ENCODE results near the gene SOX10. TPM values are rescaled to one million over a fixed set of nuclear protein-coding genes. Genes with fewer than 3 reads are reported as not detected.

Gene SOX10
- total and polyA plus RNA-seq, 12 donors: 0.11 to 3.8 (median 1.1) TPM

GRCh38 chr22:37972527-37972926, 11.8 kb downstream of the SOX10 start:
- H3K9me3 ChIP-seq: no peaks in the 10 kb centered on the region
- peaks cover 0 to 56% (median 7%) of the 10 kb centered on the region in 9 donors for H3K36me3 ChIP-seq
- H3K4me3 ChIP-seq: no peak overlapping the region
- DNase-seq (no peak), ATAC-seq (peak in 1 of 8 donors; percentile 37)
- TF ChIP-seq CTCF (IDR thresholded peaks at IDR 0.05): no peak
- WGBS, 2 donors: 28 to 48% methylated on average over 3 of the region's 3 CpGs
- no peaks in the 10 kb centered on the region for H3K4me1 ChIP-seq
- intact Hi-C loops (cut with DNase I): no loop called here
- H3K27ac ChIP-seq: no peak overlapping the region
- H3K27me3 ChIP-seq: no peaks in the 10 kb centered on the region

GRCh38 chr22:37971475-37972434, 12.6 kb downstream of the SOX10 start:
- no peak for TF ChIP-seq CTCF (IDR thresholded peaks at IDR 0.05)
- ATAC-seq: no peak
- H3K4me3 ChIP-seq: no peak overlapping the region
- peaks cover 0 to 64% (median 14%) of the 10 kb centered on the region in 9 donors for H3K36me3 ChIP-seq
- H3K9me3 ChIP-seq: no peaks in the 10 kb centered on the region
- no peaks in the 10 kb centered on the region for H3K27me3 ChIP-seq
- no peak overlapping the region for H3K27ac ChIP-seq
- peaks cover 0 to under 1% (median 0%) of the 10 kb centered on the region in 9 donors for H3K4me1 ChIP-seq
- DNase-seq: no peak
- 77 to 79% methylated on average over 7 of the region's 7 CpGs for WGBS, 2 donors
- intact Hi-C loops (cut with DNase I): no loop called here

- Histone ChIP-seq H3K4me1 (peaks cover 0 to 9% (median 4%) of the 10 kb centered on the region in 9 donors), H3K4me3 (no peak overlapping the region), H3K27me3 (no peaks in the 10 kb centered on the region), H3K27ac (no peak overlapping the region), H3K36me3 (peaks cover 0 to 64% (median 14%) of the 10 kb centered on the region in 9 donors), H3K9me3 (no peaks in the 10 kb centered on the region)
- intact Hi-C loops (cut with DNase I): no loop called here
- WGBS, 2 donors: 86 to 95% methylated on average over 4 of the region's 4 CpGs
- ATAC-seq (no peak), DNase-seq (no peak)
- TF ChIP-seq CTCF (IDR thresholded peaks at IDR 0.05): no peak
Measured at GRCh38 chr22:37970864-37971263, 13.5 kb downstream of the SOX10 start.

- H3K27ac ChIP-seq: no peak overlapping the region
- WGBS, 2 donors: 93% methylated on average over 5 of the region's 5 CpGs
- H3K4me1 ChIP-seq: peaks cover 0 to 25% (median 12%) of the 10 kb centered on the region in 9 donors
- intact Hi-C loops (cut with DNase I): loop anchor here in 7 of 10 donors (5.0 to 10.0 kb wide), 4 partner anchors 81 to 154 kb away; no protein-coding TSS in a partner anchor
- H3K4me3 ChIP-seq: no peak overlapping the region
- no peak for TF ChIP-seq CTCF (IDR thresholded peaks at IDR 0.05)
- DNase-seq (no peak), ATAC-seq (no peak)
- H3K36me3 ChIP-seq: peaks cover 0 to 69% (median 16%) of the 10 kb centered on the region in 9 donors
- H3K9me3 ChIP-seq: no peaks in the 10 kb centered on the region
- no peaks in the 10 kb centered on the region for H3K27me3 ChIP-seq
Measured at GRCh38 chr22:37968452-37969251, 15.7 kb downstream of the SOX10 start.
